DMS153 treated with DMSO at 0.1 percent for 48 hours (cell line): Measurements from ENCODE around the gene TMEM63C.

Experiments
- DNase-seq: peaks from one replicate; lab custom pipeline; 2025; ENCODE audit not compliant: unreplicated experiment; lab: John Stamatoyannopoulos, UW

Gene TMEM63C

DNA sequence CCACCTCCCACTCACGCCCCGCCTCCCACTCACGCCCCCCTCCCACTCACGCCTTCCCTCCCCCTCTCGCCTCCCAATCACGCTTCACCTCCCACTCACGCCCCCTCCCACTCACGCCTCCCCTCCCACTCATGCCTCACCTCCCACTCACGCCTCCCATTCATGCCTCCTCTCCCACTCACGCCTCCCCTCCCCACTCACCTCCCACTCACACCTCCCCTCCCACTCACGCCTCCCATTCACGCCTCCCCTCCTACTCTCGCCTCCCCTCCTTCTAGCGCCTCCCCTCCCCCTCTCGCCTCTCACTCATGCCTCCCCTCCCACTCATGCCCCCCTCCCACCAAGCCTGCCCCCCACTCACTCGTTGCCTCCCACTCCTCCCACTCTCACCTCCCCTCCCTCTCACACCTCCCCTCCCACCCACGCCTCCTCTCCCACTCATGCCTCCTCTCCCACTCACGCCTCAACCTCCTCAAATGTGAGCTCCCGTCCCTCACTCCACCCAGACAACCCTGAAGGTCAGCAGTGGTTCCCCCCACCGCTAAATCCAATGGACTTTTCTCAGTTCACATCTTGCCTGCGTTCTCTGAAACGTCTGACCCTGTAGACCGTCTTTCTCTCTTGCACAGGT is 39.8 kb downstream of the TMEM63C start:
- DNase-seq, result no peak

DNA sequence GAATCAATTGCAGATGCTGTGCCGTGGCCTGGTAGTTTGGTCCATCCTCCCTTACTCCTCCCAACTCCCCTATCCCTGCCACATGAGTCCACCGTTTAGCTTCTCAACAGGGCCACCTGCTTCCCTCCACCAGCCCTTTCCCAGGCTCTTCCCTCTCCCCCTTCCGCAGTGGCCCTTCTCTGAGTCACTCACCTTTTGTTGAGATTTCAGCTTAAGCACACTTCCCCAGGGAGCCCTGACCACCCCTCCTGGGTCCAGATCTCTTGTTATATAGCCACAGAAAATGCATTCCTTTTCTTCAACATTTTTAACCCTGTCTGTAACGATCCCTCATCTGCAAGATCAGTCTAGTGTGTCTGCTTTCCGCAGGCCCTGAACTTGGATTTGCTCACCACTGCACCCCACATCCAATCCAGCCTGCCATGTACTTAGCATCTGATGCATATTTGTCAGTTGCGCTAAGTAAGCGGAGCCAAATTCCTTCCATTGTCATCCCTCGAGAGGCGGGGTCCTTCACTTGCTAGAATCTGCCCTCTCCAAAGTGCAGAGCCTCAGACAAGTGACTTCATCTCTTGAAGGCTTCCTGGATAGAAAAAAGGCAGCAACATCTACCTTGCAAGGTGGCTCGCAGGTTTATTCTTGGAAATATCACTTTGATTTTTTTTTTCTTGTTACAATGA is 41.1 kb downstream of the TMEM63C start:
- no peak for DNase-seq

DNA sequence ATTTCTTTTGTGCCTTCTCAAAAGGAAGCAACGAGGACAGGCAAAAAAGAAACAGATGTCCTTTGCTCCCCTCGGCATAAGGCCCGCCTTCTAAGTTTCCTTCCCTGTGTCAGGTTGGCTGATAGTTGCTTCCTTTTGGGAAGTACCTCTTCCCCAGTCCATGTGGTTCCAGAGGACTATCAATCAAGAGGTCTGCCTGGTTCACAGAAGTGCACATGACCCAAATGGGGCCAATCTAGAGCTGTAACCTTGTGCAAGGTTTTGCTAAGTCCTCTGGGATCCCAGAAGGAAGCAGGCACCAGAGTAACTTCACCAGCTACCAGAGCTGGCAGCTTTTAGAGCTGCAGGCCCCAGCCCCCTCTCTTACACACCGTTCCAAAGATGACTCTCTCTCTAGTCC is 42.6 kb downstream of the TMEM63C start:
- no peak for DNase-seq

DNA sequence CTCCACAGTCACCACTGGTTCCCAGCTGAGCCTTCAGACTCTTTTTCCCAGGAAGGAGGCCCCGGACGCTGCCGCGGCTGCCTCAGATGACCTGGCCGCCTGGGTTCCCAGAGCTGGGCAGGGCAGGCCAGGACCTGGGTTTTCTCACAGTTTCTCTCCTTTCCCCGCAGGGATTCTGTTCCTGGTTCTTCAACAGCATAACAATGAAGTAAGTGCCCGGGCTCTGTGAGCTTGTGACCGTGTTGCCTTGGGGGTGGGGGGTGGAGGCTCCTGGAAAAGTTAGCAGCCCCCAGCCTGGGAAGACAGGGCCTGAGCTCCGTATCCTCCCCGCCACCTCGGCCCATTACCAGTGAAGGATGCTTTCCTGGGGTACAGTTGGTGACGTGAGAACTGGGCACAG is 43.7 kb downstream of the TMEM63C start:
- no peak for DNase-seq

DNA sequence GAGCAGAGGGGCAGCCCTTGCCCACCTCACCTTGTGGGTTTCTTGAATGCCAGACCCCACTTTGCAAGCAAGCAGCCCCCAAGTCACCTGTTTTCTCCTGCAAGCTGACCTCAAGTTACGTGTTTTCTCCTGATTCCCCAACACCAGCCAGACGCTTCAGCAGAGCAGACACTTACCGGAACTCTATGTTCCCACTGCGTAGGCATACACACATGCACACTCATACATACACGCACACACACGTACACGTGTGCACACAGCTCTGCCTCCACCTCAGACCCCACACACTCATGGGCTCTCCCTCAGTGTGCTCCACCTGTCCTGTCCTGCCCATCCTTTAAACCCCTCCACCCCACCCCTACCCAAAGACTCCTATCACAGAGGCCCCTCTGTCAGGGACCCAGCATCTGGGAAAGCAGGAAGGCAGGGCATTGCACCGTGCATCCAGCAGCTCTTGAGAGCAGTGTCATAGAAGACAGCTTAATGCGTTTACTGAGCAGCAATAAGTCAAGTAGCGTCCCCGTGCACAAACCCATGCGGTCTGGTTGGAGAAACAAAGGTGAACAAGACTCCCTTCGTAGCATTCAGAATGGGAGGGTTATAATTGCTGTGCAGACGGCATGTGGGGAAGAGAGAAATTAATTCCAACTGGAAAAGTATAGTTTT is 44.4 kb downstream of the TMEM63C start:
- no peak for DNase-seq

DNA sequence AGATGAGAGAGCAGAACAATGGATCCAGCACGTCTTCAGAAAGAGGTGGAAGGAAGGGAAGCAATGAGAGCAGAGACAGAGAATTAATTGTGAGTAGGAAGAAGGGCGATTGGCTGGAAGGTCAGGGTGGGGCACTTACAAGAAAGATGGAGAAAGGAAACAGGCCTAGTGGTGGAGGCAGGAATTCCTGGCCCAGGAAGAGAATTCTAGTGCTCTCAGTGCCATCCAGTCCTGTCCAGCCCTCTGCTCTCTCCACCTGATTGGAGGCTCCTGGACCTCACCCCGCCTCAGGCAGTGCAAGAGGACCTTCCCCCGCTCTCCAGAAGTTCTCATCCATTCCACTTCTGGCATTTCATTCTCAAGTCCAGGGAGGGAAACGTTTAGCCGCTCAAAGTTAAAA is 46.5 kb downstream of the TMEM63C start:
- no peak for DNase-seq

DNA sequence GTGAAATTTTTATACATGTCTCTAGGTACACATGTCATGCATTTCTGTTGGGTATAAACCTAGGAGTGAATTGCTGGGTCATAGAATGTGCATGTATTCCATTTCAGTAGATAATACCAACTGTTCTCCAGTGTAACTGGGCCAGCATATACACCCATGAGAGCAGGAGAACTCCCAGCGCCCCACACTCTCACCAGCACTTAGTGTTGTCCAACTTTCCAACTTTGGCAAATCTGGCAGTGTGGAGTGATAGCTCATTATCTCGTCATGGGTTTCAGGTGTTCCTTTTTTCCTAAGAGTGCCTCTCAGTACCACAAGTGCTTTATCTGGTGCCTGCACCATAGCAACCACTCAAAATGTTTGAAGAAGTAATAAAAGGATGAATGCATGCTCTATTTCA is 49.3 kb downstream of the TMEM63C start:
- DNase-seq, result no peak

DNA sequence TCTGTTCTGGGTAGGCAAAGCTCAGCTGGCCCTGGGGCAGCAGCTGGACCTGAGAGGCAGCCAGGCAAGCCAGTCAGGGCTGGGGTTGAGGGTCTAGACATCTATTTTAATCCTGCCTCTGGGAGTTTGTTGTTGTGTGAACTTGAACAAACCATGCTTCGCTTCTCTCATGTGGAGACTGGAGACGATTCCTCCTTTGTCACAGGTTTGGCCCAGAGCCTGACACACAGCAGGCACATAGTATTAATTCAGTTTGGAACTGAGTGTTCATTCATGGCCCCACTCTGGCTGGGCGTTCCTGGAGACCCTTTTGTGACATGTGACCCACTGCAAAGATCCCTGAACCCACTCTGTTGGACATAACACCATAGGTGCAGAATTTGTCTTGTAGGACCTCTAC is 50.1 kb downstream of the TMEM63C start:
- no peak for DNase-seq

DNA sequence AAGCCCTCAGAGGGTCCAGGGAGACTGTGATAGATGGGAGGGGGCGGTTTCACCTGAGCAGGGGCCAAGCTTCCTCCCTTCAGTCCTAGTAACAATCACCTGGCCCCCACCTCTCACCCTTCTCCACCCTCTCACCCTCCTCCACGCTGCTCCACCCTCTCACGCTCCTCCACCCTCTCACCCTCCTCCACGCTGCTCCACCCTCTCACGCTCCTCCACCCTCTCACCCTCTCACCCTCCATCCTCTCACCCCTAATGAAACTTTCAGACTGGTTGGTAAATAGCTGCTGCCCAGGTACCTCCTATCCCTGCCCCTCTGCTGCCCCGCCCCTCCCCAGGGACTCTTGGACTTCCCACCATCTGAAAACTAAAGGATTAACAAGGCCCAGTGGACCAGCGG is 55.2 kb downstream of the TMEM63C start:
- DNase-seq, result no peak

DNA sequence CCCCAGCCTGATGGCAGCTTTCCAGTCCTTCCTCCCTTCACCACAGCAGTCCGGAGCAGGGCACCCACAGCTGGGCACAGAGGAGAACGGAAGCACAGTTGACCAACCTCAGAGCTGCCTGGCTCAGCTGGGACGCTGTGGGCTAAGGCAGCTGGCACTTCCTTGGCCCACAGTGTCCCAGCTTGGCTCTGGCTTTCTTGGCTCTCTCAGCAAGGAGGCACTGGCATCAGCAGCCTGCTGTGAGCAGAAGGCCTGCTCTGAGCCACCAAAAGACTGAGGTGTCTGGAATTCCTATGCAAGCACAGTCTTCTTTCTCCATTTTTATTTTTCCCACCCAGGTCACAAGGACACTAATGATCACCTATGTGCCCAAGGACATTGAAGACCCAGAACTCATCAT is 56.8 kb downstream of the TMEM63C start:
- DNase-seq, result no peak

DNA sequence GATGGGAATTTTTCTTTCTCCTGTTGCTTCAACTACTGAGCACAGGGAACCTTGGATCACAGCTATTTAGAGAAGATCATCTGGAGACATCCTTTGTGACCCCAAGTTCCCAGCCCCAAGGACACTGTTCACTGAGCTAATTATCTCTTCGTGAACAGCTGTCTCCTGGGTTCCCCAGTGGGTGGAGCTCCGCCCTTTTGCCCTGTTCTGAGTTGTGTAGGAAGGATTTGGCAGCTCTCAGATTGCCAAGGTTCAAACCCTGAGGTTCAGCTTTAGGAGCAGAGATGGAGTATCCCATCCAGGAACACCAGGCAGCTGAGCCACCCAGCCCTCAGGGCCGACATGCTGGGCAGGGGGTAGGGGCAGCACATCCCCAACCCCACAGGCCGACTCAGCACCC is 57.4 kb downstream of the TMEM63C start:
- DNase-seq, result no peak

DNA sequence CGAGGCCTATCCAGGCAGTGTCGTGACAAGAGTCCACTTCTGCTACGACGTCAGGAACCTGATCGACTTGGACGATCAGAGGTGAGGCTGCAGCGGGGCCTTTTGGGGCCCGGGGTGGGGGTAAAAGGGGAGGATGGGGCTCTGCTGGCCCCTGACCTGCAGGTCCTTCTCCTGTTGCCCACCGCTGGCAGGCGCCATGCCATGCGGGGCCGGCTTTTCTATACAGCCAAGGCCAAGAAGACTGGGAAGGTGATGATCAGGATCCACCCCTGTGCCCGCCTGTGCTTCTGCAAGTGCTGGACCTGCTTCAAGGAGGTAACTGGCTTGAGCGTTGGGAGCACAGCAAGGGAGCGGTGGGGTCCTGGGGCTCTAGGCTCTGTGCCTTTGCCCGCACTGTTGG is 57.8 kb downstream of the TMEM63C start:
- DNase-seq, result no peak

DNA sequence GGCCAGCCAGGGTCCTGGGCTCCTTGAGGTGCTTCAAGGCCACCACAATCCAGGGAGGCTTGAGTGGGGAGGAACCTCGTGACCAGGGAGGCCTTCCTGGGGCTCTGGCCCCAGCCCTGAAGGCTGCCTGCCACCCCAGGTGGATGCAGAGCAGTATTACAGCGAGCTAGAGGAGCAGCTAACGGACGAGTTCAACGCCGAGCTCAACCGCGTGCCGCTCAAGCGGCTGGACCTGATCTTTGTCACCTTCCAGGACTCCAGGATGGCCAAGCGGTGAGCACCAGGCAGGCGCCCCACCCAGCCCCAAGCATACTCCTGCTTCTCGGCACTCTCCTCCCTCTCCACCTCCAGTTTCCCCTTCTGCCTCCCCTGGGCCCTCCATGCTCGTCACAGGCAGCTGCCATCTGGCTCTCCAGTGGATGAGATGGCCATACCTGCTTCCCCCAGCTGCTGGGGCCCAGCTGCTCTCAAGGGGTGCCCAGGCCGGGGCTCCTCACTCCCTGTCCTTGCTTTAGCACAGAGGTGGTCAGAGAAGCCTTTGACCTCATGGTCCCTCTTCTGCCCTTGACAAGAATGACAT is 58.8 kb downstream of the TMEM63C start:
- DNase-seq, result no peak

DNA sequence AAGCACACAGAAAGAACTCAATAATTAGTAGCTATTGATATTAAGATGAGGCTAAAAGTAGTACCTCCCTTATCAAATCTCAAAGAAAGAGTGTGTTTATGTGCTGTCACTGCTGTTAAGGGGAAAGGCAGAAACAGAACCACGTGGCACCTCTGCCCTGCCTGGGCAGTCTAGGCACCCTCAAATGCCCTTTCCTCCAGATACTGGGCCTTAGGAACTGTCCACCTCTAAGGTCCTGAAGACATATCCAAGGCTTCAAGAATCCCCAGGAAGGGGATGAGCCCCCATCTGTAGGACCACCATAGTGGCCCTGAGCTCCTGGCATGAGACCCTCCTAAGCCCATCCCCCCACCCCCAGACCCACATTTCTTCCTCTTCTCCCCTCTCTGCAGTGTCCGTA is 60.4 kb downstream of the TMEM63C start:
- DNase-seq, result no peak

DNA sequence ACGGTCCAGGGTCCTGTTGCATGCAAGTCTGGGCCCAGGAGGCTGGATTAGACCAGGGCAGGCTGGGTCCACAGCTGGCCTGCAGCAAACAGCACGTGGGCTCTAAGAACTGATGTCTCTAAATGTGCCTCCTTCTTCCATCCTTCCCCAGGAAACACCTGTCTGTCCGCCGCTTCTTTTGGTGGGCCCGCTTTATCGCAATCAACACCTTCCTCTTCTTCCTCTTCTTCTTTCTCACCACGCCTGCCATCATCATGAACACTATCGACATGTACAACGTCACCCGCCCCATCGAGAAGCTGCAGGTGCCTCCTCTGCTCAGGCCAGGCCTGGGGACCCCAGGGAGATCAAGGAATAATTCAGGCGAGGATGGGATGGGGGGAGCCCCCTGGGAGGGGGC is 61.2 kb downstream of the TMEM63C start:
- no peak for DNase-seq

DNA sequence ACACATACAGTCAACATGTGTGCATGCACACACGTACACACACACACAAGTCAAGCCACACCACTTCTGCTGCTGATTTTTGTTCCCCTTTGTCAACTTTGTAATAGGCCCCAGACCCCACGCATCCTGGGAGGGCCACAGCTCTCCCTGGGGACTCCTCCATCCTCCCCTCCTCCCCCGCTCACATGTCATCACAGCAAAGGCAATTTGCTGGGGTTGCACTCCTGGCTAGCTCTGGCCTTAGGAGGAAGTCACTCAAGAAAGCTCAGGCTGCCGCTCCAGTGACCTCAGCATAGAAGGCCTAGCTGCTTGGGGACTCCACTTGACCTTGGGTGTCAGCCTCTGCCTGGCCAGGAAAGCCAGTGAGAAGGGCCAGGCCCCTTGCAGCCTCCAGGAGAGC is 62.3 kb downstream of the TMEM63C start:
- no peak for DNase-seq

DNA sequence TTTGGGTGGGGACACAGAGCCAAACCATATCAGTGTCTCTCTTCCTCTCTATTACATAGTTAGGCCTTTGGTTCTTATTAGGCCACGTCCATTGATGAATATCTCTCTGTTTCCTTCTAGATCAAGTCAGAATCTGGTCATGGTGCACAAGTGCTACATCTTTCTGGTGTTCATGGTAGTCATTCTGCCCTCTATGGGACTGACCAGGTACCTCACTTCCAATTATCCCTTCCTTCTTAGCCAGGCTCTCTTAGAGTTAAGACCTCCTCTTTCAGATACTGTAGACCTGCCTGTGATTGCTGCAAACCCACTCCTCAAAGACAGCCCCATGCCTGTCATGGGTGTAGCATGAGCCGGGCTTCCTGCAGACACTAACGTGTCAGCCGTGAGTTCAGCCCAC is 64.2 kb downstream of the TMEM63C start:
- no peak for DNase-seq

DNA sequence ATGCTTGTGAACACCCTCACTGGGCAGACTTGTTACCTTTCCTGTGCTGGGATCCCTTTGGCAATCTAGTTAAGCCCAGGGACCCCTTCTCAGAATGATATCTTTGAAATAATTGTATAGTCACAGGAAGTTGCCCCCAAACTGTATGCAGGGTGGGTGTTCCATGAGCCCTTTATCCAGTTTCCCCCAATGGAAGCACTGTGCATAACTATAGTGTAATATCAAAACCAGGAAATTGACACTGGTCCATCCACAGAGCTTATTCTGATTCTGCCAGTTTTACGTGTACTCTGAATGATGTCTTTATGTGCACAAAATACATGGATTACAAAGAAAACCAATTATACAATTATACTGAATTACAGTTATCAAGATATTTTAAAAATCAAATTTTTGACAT is 65.2 kb downstream of the TMEM63C start:
- DNase-seq, result no peak

DNA sequence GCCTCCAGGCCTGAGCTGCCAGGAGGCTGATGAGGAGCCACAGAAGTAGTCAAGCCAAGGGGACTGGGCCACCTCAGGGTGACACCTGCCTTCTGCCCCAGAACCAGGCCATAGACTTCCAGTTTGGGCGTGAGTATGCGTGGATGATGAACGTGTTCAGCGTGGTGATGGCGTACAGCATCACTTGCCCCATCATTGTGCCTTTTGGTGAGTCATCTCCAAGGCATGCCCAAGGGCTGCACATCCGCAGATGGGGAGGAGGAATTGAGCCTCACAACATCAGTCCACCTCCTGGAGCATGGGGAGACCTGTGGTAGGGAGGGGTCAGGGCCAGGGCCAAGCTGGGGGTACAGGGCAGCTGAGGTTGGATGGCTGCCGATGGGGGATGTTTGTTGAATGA is 67.1 kb downstream of the TMEM63C start:
- DNase-seq, result no peak

DNA sequence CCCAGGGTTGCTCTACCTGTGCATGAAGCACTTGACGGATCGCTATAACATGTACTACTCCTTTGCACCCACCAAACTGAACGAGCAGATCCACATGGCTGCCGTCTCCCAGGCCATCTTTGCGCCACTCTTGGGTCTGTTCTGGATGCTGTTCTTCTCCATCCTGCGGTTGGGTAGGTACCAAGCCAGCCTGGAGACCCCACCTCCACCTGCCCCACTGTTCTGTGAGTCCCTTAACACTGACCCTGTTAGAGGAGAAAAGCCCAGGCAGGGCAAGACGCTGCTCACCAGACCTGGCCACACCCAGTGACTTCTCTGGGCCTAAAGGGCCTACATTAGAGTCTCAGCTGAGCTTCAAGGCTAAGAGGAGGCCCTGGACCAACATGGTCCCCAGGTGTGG is 67.7 kb downstream of the TMEM63C start:
- no peak for DNase-seq

DNA sequence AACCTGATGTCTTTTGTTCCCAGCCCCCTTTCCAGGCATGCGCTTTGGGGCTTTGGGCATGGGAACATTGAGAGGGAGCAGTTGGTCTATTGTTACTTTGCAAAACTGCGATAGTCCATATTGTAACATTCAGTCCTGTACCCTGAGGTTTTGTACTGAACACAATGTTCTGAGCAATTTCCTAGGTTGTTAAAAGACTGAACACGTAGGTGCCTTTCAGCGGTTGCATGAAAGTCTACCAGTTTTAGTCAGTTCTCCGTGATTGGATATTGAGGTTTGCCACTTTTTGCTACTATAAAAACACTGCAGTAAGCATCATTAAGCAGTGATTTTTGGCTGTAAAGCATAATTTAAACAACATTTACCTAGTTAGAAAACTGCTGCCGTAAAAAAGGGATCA is 69.3 kb downstream of the TMEM63C start:
- no peak for DNase-seq

DNA sequence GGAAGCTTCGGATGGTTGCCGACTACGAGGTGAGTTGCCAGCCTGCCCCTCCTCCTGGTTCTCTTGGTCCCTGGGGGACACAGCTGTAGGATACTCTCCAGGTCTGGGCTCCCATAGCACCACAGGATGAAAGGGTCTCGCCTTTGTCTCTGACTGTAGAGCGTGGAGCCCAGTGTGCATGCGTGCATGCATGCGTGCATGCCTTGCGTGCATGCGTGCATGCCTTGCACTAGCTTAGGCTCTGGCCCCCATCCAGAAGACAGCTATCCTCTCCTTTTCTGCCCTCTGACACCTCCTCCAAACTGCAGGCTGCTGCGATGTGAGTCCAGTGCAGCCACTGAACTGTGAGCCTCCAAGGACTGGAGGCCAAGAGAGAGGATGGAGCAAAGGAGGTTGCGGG is 70.3 kb downstream of the TMEM63C start:
- no peak for DNase-seq
